K562 (cell line): ENCODE data around the gene NCL. TPM values are rescaled to one million over a fixed set of nuclear protein-coding genes. Genes with fewer than 3 reads are reported as not detected.
A peak's percentile ranks its signal among the peaks of the same experiment; 100 is the strongest.

Source experiments
- ATF2 ChIP-seq: sonication (generic); formaldehyde crosslinking; IDR thresholded peaks from 2 replicates; pipeline ENCODE4 v1.8.1; 2022; ENCODE audit warnings: missing genetic modification reagents
- BCOR ChIP-seq: fragments of 450-650 bp; IDR thresholded peaks from 2 replicates; pipeline ENCODE4 v1.6.1; 2016
- CHD4 ChIP-seq: fragments of 200-600 bp; sonication (generic); IDR thresholded peaks from 3 replicates; pipeline ENCODE4 v1.6.1; 2012; ENCODE audit warnings: low read depth, mild to moderate bottlenecking, mixed read lengths, low read length, inconsistent platforms; ENCODE audit not compliant: insufficient read depth, insufficient replicate concordance, poor library complexity, severe bottlenecking
- CREB5 ChIP-seq: fragments of 250-450 bp; sonication (Bioruptor Pico); IDR thresholded peaks from 2 replicates; pipeline ENCODE4 v1.5.0; 2020; ENCODE audit warnings: mild to moderate bottlenecking
- FOXA3 ChIP-seq, 2 experiments: fragments of 450-650 bp in 1 of 2; sonication (generic) in 1 of 2; formaldehyde crosslinking; IDR thresholded peaks in 1 of 2; conservative IDR thresholded peaks in 1 of 2; 2 replicates each; pipeline versions ENCODE4 v1.4.0 to v1.8.0; 2020 to 2022; ENCODE audit warnings: mild to moderate bottlenecking in 2 of 2, missing genetic modification reagents in 1 of 2
- MTA3 ChIP-seq: fragments of 450-650 bp; formaldehyde crosslinking; IDR thresholded peaks from 2 replicates; pipeline ENCODE4 v1.6.1; 2017; ENCODE audit warnings: mild to moderate bottlenecking, borderline replicate concordance
- NONO ChIP-seq, 2 experiments: fragments of 200-400 bp in 1 of 2; fragments of 450-650 bp in 1 of 2; formaldehyde crosslinking in 1 of 2; IDR thresholded peaks; 2 replicates each; pipeline ENCODE4 v1.6.1; 2017; ENCODE audit warnings: low read depth in 2 of 2, mild to moderate bottlenecking in 2 of 2, moderate library complexity in 2 of 2, low read length in 1 of 2
- SAFB2 ChIP-seq: fragments of 200-400 bp; formaldehyde crosslinking; IDR thresholded peaks from 2 replicates; pipeline ENCODE4 v1.6.1; 2018; ENCODE audit warnings: borderline replicate concordance, low read length, low read depth, moderate library complexity; ENCODE audit not compliant: severe bottlenecking
- SRSF3 ChIP-seq: fragments of 200-400 bp; formaldehyde crosslinking; IDR thresholded peaks from 2 replicates; pipeline ENCODE4 v1.6.1; 2016; ENCODE audit warnings: mild to moderate bottlenecking, low read length, moderate library complexity; ENCODE audit not compliant: insufficient read depth
- TCF3 ChIP-seq: sonication (generic); formaldehyde crosslinking; IDR thresholded peaks from 2 replicates; pipeline ENCODE4 v1.4.0; 2020; ENCODE audit warnings: mild to moderate bottlenecking, missing genetic modification reagents
- TCF7 ChIP-seq: sonication (generic); IDR thresholded peaks from 2 replicates; pipeline ENCODE4 v1.6.1; 2016; ENCODE audit warnings: antibody characterized with exemption, borderline replicate concordance
- polyA plus RNA-seq, 8 experiments: library from polyadenylated mRNA; depleted of rRNA in 4 of 8; stranded (reverse) in 5 of 8; unstranded in 3 of 8; fragments of >200 nt; fragmentation: Nextera tagmentation in 2 of 8; fragmentation: Illumina TruSeq in 1 of 8; extraction: Ambion mirVana in 2 of 8; extraction: Trizol in 1 of 8; gene quantifications; 2 replicates each; pipeline versions ENCODE4 v1.2.1 to v1.2.3, GENCODE V29; 2011 to 2014; ENCODE audit warnings: inconsistent platforms in 1 of 8, missing spikeins in 1 of 8
- total RNA-seq, 7 experiments: library from RNA; depleted of rRNA in 6 of 7; stranded (reverse); fragments of >200 nt in 6 of 7; fragmentation: Illumina TruSeq in 2 of 7; extraction: Trizol in 2 of 7; gene quantifications; 2 replicates each; pipeline versions ENCODE4 v1.2.1 to v1.2.3, GENCODE V29; 2011 to 2021; ENCODE audit warnings: low replicate concordance in 1 of 7
- TF ChIP-seq, protein P1 (sequence below): IDR thresholded peaks from 2 replicates; pipeline ENCODE4 v1.6.1; 2012; ENCODE audit warnings: low read depth, low read length, improper control_type of control experiment, borderline replicate concordance
- TF ChIP-seq, protein P2 (sequence below): fragments of 450-650 bp; IDR thresholded peaks from 2 replicates; pipeline ENCODE4 v1.6.1; 2018; ENCODE audit not compliant: partially characterized antibody
- TF ChIP-seq, protein P3 (sequence below): IDR thresholded peaks from 2 replicates; pipeline ENCODE4 v1.6.1; 2011; ENCODE audit warnings: borderline replicate concordance, low read depth, mild to moderate bottlenecking, moderate library complexity, low read length; ENCODE audit not compliant: insufficient read depth, poor library complexity, severe bottlenecking

NCL gene
- total and polyA plus RNA-seq, 9 of the 15 experiments (the other 6 are each of a cell fraction or from before 2014, with no cell fraction given), result 80.9 to 732 (median 361) TPM

DNA sequence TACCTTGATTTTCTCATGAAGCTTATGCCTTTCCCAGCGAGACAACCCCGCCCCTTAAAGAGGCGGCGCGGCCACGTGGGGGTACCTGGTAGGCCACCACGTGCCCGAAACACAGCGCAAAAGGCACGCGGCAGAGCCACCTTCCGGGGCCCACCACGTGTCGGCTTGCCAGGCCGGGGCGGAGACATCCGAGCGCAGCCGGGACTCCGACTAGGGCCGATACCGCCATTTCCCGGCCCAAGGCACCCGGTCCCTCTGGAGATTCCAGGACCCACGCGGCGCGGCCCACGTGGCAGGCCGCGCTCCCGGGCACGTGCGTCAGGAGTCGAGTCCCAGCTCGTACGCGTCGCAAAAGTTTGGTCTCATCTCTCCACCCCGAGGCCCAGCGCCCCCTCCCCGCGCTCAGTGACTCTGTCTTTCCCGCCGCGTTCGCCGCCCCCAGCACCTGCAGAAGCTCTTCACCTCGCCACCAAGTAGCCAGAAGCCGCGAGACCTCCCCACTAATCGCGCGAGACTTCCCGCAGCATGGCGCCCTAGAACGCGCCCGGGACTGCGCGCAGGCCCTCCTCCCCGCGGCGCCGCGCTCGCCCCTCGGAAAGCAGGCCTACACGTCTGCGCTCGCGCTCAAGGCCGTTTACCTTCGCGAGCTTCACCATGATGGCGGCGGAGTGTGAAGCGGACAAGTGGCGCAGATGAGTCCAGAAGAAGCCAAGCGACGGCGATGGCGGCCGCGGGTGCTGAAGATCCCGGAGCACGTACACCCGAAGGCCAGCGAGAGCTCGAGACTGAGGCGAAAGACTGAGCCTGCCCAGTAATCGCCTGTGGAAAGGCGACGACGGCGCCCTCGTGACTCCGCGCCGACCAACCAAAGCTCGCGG, at the start of gene NCL (continued):
- TF ChIP-seq CREB5 (CRISPR knock-in tag) (no peak), TCF7 (no peak), MTA3 (peak; percentile 60; the same call in 1 of the 2 replicates), NONO (IDR thresholded peaks at IDR 0.05; ENCODE audit: low read depth in 2 of 2, low read length in 1 of 2) (peak; percentile 27 to 62; a peak in 1 of 4 replicates), TCF3 (CRISPR knock-in tag) (peak; percentile 9; the same call in 1 of the 2 replicates), CHD4 (no peak), SAFB2 (no peak), SRSF3 (0 out of 2 replicates have a peak, but pooled peaks have one; percentile 25), ATF2 (CRISPR knock-in tag) (peak; percentile 76), BCOR (peak; percentile 13; the same call in 1 of the 2 replicates), FOXA3 (CRISPR knock-in tag; conservative IDR thresholded peaks at IDR 0.05 in 1 of 2, IDR thresholded peaks at IDR 0.05 in 1 of 2) (no peak; a peak in 2 of 4 replicates)
- TF ChIP-seq, protein P1, sequence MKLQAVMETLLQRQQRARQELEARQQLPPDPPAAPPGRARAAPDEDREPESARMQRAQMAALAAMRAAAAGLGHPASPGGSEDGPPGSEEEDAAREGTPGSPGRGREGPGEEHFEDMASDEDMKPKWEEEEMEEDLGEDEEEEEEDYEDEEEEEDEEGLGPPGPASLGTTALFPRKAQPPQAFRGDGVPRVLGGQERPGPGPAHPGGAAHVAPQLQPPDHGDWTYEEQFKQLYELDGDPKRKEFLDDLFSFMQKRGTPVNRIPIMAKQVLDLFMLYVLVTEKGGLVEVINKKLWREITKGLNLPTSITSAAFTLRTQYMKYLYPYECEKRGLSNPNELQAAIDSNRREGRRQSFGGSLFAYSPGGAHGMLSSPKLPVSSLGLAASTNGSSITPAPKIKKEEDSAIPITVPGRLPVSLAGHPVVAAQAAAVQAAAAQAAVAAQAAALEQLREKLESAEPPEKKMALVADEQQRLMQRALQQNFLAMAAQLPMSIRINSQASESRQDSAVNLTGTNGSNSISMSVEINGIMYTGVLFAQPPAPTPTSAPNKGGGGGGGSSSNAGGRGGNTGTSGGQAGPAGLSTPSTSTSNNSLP, result no peak
- TF ChIP-seq, protein P2, sequence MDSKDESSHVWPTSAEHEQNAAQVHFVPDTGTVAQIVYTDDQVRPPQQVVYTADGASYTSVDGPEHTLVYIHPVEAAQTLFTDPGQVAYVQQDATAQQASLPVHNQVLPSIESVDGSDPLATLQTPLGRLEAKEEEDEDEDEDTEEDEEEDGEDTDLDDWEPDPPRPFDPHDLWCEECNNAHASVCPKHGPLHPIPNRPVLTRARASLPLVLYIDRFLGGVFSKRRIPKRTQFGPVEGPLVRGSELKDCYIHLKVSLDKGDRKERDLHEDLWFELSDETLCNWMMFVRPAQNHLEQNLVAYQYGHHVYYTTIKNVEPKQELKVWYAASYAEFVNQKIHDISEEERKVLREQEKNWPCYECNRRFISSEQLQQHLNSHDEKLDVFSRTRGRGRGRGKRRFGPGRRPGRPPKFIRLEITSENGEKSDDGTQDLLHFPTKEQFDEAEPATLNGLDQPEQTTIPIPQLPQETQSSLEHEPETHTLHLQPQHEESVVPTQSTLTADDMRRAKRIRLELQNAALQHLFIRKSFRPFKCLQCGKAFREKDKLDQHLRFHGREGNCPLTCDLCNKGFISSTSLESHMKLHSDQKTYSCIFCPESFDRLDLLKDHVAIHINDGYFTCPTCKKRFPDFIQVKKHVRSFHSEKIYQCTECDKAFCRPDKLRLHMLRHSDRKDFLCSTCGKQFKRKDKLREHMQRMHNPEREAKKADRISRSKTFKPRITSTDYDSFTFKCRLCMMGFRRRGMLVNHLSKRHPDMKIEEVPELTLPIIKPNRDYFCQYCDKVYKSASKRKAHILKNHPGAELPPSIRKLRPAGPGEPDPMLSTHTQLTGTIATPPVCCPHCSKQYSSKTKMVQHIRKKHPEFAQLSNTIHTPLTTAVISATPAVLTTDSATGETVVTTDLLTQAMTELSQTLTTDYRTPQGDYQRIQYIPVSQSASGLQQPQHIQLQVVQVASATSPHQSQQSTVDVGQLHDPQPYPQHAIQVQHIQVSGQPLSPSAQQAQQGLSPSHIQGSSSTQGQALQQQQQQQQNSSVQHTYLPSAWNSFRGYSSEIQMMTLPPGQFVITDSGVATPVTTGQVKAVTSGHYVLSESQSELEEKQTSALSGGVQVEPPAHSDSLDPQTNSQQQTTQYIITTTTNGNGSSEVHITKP, result no peak
- TF ChIP-seq, protein P3, sequence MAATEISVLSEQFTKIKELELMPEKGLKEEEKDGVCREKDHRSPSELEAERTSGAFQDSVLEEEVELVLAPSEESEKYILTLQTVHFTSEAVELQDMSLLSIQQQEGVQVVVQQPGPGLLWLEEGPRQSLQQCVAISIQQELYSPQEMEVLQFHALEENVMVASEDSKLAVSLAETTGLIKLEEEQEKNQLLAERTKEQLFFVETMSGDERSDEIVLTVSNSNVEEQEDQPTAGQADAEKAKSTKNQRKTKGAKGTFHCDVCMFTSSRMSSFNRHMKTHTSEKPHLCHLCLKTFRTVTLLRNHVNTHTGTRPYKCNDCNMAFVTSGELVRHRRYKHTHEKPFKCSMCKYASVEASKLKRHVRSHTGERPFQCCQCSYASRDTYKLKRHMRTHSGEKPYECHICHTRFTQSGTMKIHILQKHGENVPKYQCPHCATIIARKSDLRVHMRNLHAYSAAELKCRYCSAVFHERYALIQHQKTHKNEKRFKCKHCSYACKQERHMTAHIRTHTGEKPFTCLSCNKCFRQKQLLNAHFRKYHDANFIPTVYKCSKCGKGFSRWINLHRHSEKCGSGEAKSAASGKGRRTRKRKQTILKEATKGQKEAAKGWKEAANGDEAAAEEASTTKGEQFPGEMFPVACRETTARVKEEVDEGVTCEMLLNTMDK, result no peak
